ENCODE results near the gene ALDH3A1.

Gene ALDH3A1

DNA sequence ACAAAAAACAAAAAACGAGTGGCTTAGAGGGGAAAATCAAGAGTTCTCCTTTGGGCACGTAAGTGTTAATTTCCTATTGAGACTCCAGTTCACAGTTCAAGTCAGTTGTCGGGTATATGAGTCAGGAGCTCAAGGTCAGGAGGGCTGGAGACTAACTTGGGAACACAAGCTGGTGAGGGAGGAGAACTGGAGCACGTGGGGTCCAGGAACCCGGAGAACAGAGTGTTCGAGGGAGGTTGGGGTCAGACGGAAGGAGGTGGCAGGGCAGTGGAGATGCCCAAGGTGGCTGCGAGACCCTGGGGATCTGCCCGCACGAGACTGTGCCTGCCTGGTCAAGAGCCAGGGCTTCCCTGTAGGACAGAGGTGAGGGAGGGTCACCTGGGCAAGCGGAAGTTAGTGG lies 12.0 kb downstream of the ALDH3A1 start:
- Histone ChIP-seq H3K27ac (ENCODE audit: low read depth, low read length) (no peak overlapping the region), H3K4me1 (ENCODE audit: insufficient read depth, low read length) (no peaks in the 10 kb centered on the region), H3K27me3 (ENCODE audit: control insufficient read depth in 1 of 2, insufficient read depth in 2 of 2, low read length in 2 of 2) (no peaks in the 10 kb centered on the region), H3K9me3 (ENCODE audit: low read length) (no peaks in the 10 kb centered on the region), H3K4me3 (ENCODE audit: low read depth in 1 of 2, low read length in 2 of 2) (no peak overlapping the region), H3K9ac (ENCODE audit: low read length) (no peak overlapping the region), H3K36me3 (ENCODE audit: insufficient read depth, low read length) (no peaks in the 10 kb centered on the region)

GRCh38 chr17:19733953-19734526 lies 14.1 kb downstream of the ALDH3A1 start:
- H3K4me3 ChIP-seq (ENCODE audit: low read depth in 1 of 2, low read length in 2 of 2): no peak overlapping the region
- H3K36me3 ChIP-seq (ENCODE audit: insufficient read depth, low read length): no peaks in the 10 kb centered on the region
- H3K27ac ChIP-seq (ENCODE audit: low read depth, low read length): no peak overlapping the region
- no peaks in the 10 kb centered on the region for H3K9me3 ChIP-seq (ENCODE audit: low read length)
- H3K9ac ChIP-seq (ENCODE audit: low read length): no peak overlapping the region
- H3K27me3 ChIP-seq (ENCODE audit: control insufficient read depth in 1 of 2, insufficient read depth in 2 of 2, low read length in 2 of 2): no peaks in the 10 kb centered on the region
- H3K4me1 ChIP-seq (ENCODE audit: insufficient read depth, low read length): no peaks in the 10 kb centered on the region

GRCh38 chr17:19731626-19732025 lies 16.5 kb downstream of the ALDH3A1 start:
- Histone ChIP-seq H3K9me3 (ENCODE audit: low read length) (no peaks in the 10 kb centered on the region), H3K4me1 (ENCODE audit: insufficient read depth, low read length) (peaks cover 22% of the 10 kb centered on the region), H3K9ac (ENCODE audit: low read length) (no peak overlapping the region), H3K4me3 (ENCODE audit: low read depth in 1 of 2, low read length in 2 of 2) (no peak overlapping the region), H3K36me3 (ENCODE audit: insufficient read depth, low read length) (no peaks in the 10 kb centered on the region), H3K27me3 (ENCODE audit: control insufficient read depth in 1 of 2, insufficient read depth in 2 of 2, low read length in 2 of 2) (no peaks in the 10 kb centered on the region), H3K27ac (ENCODE audit: low read depth, low read length) (no peak overlapping the region)

GRCh38 chr17:19730843-19731242 lies 17.3 kb downstream of the ALDH3A1 start:
- Histone ChIP-seq H3K9ac (ENCODE audit: low read length) (no peak overlapping the region), H3K27me3 (ENCODE audit: control insufficient read depth in 1 of 2, insufficient read depth in 2 of 2, low read length in 2 of 2) (no peaks in the 10 kb centered on the region), H3K4me1 (ENCODE audit: insufficient read depth, low read length) (peaks cover 28% of the 10 kb centered on the region), H3K9me3 (ENCODE audit: low read length) (no peaks in the 10 kb centered on the region), H3K4me3 (ENCODE audit: low read depth in 1 of 2, low read length in 2 of 2) (no peak overlapping the region), H3K27ac (ENCODE audit: low read depth, low read length) (no peak overlapping the region), H3K36me3 (ENCODE audit: insufficient read depth, low read length) (no peaks in the 10 kb centered on the region)

GRCh38 chr17:19729900-19730299 lies 18.2 kb downstream of the ALDH3A1 start:
- H3K4me3 ChIP-seq (ENCODE audit: low read depth in 1 of 2, low read length in 2 of 2): no peak overlapping the region
- peak overlapping the region; percentile 30 for H3K27ac ChIP-seq (ENCODE audit: low read depth, low read length)
- H3K27me3 ChIP-seq (ENCODE audit: control insufficient read depth in 1 of 2, insufficient read depth in 2 of 2, low read length in 2 of 2): no peaks in the 10 kb centered on the region
- no peaks in the 10 kb centered on the region for H3K9me3 ChIP-seq (ENCODE audit: low read length)
- no peak overlapping the region for H3K9ac ChIP-seq (ENCODE audit: low read length)
- H3K4me1 ChIP-seq (ENCODE audit: insufficient read depth, low read length): peaks cover 28% of the 10 kb centered on the region
- no peaks in the 10 kb centered on the region for H3K36me3 ChIP-seq (ENCODE audit: insufficient read depth, low read length)

DNA sequence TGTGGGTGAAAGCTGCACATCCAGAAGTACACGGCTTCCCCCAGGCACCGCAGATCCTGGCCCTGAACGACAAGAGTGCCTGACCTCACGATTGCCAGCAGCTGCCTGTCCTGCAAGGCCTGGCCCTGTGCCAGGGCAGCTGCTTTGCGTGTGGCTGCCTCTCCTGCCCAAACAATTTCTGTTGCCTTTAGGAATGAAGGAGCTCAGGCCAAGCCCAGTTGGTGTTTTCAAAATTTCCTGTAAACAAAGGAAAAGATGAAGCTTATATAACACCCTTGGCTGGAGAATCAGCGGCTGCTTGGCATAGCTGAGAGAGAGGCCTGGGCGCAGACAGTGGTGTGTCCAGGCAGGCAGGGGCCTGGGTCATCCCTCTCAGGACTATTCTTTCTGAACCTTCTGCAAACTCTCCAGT lies 20.0 kb downstream of the ALDH3A1 start:
- no peaks in the 10 kb centered on the region for H3K36me3 ChIP-seq (ENCODE audit: insufficient read depth, low read length)
- peak overlapping the region; percentile 89 for H3K27ac ChIP-seq (ENCODE audit: low read depth, low read length)
- peaks cover 35% of the 10 kb centered on the region for H3K4me1 ChIP-seq (ENCODE audit: insufficient read depth, low read length)
- no peak overlapping the region for H3K9ac ChIP-seq (ENCODE audit: low read length)
- no peaks in the 10 kb centered on the region for H3K27me3 ChIP-seq (ENCODE audit: control insufficient read depth in 1 of 2, insufficient read depth in 2 of 2, low read length in 2 of 2)
- no peak overlapping the region for H3K4me3 ChIP-seq (ENCODE audit: low read depth in 1 of 2, low read length in 2 of 2)
- H3K9me3 ChIP-seq (ENCODE audit: low read length): no peaks in the 10 kb centered on the region

DNA sequence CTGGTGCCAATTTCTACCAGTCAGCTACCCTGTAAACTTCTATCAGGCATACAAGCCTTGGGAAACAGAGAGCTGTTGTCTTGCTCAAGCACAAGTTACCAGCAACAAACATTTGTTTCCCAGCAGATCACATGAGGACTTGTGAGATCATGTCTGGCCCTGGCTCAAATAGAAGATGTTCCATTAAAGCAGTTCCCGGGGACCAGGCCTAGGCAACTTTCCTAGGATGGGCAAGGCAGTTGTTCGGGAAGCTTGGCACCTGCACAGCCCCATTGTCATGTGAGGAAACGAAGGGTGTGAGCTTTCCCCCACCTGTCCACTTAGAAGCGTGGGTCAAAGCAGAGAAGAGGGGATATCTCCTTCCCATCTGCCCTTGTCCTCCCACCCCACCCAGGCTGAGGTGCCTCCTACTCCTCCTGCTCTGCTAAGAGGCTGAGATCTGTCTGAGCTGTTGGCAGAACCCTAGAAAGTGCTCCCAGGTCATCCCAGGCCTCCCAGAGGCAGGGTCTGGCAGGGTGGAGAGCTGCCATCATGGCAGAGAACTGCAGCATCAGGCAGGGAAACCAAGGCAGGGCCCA lies 20.5 kb downstream of the ALDH3A1 start:
- Histone ChIP-seq H3K27ac (ENCODE audit: low read depth, low read length) (peak overlapping the region; percentile 89), H3K9ac (ENCODE audit: low read length) (no peak overlapping the region), H3K27me3 (ENCODE audit: control insufficient read depth in 1 of 2, insufficient read depth in 2 of 2, low read length in 2 of 2) (no peaks in the 10 kb centered on the region), H3K4me3 (ENCODE audit: low read depth in 1 of 2, low read length in 2 of 2) (no peak overlapping the region), H3K4me1 (ENCODE audit: insufficient read depth, low read length) (peaks cover 35% of the 10 kb centered on the region), H3K36me3 (ENCODE audit: insufficient read depth, low read length) (no peaks in the 10 kb centered on the region), H3K9me3 (ENCODE audit: low read length) (no peaks in the 10 kb centered on the region)

- Histone ChIP-seq H3K4me3 (ENCODE audit: low read depth in 1 of 2, low read length in 2 of 2) (peak overlapping the region in 1 of 2 donors; percentile 16), H3K36me3 (ENCODE audit: insufficient read depth, low read length) (no peaks in the 10 kb centered on the region), H3K9me3 (ENCODE audit: low read length) (no peaks in the 10 kb centered on the region), H3K27ac (ENCODE audit: low read depth, low read length) (peak overlapping the region; percentile 89), H3K9ac (ENCODE audit: low read length) (no peak overlapping the region), H3K4me1 (ENCODE audit: insufficient read depth, low read length) (peaks cover 35% of the 10 kb centered on the region), H3K27me3 (ENCODE audit: control insufficient read depth in 1 of 2, insufficient read depth in 2 of 2, low read length in 2 of 2) (no peaks in the 10 kb centered on the region)
These were observed 21.3 kb downstream of the ALDH3A1 start for GRCh38 chr17:19726631-19727376.

GRCh38 chr17:19725486-19725885 lies 22.6 kb downstream of the ALDH3A1 start:
- H3K9me3 ChIP-seq (ENCODE audit: low read length): no peaks in the 10 kb centered on the region
- H3K4me1 ChIP-seq (ENCODE audit: insufficient read depth, low read length): peaks cover 35% of the 10 kb centered on the region
- H3K27me3 ChIP-seq (ENCODE audit: control insufficient read depth in 1 of 2, insufficient read depth in 2 of 2, low read length in 2 of 2): no peaks in the 10 kb centered on the region
- H3K27ac ChIP-seq (ENCODE audit: low read depth, low read length): no peak overlapping the region
- no peak overlapping the region for H3K9ac ChIP-seq (ENCODE audit: low read length)
- no peaks in the 10 kb centered on the region for H3K36me3 ChIP-seq (ENCODE audit: insufficient read depth, low read length)
- H3K4me3 ChIP-seq (ENCODE audit: low read depth in 1 of 2, low read length in 2 of 2): no peak overlapping the region

GRCh38 chr17:19724501-19725420 lies 23.3 kb downstream of the ALDH3A1 start:
- no peak overlapping the region for H3K9ac ChIP-seq (ENCODE audit: low read length)

GRCh38 chr17:19723964-19724363 lies 24.1 kb downstream of the ALDH3A1 start:
- H3K4me3 ChIP-seq (ENCODE audit: low read depth in 1 of 2, low read length in 2 of 2): peak overlapping the region in 1 of 2 donors; percentile 42

More at GRCh38 chr17:19724501-19725420, 23.3 kb downstream of the ALDH3A1 start:
- Histone ChIP-seq H3K36me3 (ENCODE audit: insufficient read depth, low read length) (no peaks in the 10 kb centered on the region), H3K27me3 (ENCODE audit: control insufficient read depth in 1 of 2, insufficient read depth in 2 of 2, low read length in 2 of 2) (no peaks in the 10 kb centered on the region), H3K27ac (ENCODE audit: low read depth, low read length) (peak overlapping the region; percentile 52), H3K4me3 (ENCODE audit: low read depth in 1 of 2, low read length in 2 of 2) (peak overlapping the region; percentile 42), H3K9me3 (ENCODE audit: low read length) (no peaks in the 10 kb centered on the region), H3K4me1 (ENCODE audit: insufficient read depth, low read length) (peaks cover 35% of the 10 kb centered on the region)

More at GRCh38 chr17:19723964-19724363, 24.1 kb downstream of the ALDH3A1 start:
- peaks cover 35% of the 10 kb centered on the region for H3K4me1 ChIP-seq (ENCODE audit: insufficient read depth, low read length)
- no peaks in the 10 kb centered on the region for H3K36me3 ChIP-seq (ENCODE audit: insufficient read depth, low read length)
- H3K27me3 ChIP-seq (ENCODE audit: control insufficient read depth in 1 of 2, insufficient read depth in 2 of 2, low read length in 2 of 2): no peaks in the 10 kb centered on the region
- no peak overlapping the region for H3K27ac ChIP-seq (ENCODE audit: low read depth, low read length)
- H3K9ac ChIP-seq (ENCODE audit: low read length): no peak overlapping the region
- no peaks in the 10 kb centered on the region for H3K9me3 ChIP-seq (ENCODE audit: low read length)

All from muscle layer of colon (tissue), 2 donors.